ENCODE data around the gene TCEAL3. TPM values are rescaled to one million over a fixed set of nuclear protein-coding genes. Genes with fewer than 3 reads are reported as not detected.
"Not testable (repeated sequence)": the region's sequence is repeated elsewhere in the genome, so short reads cannot be mapped to it uniquely, and the experiment has no call there.

The TCEAL3 gene
- total RNA-seq, 1 experiment from 2014 or later, result 1.0 TPM

DNA sequence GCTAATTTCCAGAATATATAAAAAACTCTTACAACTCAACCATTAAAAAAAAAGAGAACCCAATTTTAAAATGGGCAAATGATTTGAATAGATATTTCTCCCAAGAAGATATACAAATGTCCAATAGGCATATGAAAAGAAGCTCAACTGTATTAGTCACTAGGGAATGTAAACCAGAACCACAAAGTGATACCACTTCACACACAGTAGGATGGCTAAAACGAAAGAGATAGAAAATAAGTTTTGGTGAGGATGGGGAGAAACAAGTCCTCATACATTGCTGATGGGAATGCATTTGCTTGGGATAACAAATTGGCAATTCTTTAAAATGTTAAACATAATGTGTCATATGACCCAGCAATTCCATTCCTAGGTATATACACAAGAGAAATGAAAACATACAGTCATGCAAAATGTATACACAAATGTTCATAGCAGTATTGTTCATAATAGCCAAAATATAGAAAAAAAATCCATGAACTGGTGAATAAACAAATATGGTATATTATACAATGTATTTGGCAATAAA lies 5.7 kb downstream of the TCEAL3 start:
- Histone ChIP-seq H3K36me3 (no peaks in the 10 kb centered on the region; the same call in none of the 2 replicates), H3K27me3 (no peaks in the 10 kb centered on the region), H3K4me3 (no peak overlapping the region), H3K9me3 (no peaks in the 10 kb centered on the region)
- DNase-seq, result no peak

DNA sequence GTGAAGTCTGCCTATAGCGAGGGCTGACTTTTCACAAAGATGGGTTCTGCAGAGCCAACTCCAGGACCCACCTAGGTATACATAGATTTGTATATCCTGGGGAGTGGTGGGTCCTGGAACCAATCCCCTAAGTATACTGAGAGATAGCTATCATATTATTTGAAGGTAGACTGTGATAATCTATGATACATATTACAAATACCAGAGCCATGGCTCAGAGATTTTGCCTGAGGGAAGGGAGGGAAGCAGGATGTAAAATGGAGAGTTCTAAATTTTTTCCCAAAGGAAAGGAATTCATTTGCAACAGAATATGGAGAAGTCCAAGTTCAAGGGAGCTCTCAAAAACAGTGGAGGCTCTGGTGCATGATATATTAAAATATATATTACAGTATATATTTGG lies 7.2 kb downstream of the TCEAL3 start:
- no peaks in the 10 kb centered on the region for H3K27me3 ChIP-seq
- DNase-seq, result no peak
- H3K9me3 ChIP-seq, result peaks cover 2% of the 10 kb centered on the region; the same call in 1 of the 2 replicates
- H3K36me3 ChIP-seq, result no peaks in the 10 kb centered on the region; the same call in none of the 2 replicates
- no peak overlapping the region for H3K4me3 ChIP-seq

DNA sequence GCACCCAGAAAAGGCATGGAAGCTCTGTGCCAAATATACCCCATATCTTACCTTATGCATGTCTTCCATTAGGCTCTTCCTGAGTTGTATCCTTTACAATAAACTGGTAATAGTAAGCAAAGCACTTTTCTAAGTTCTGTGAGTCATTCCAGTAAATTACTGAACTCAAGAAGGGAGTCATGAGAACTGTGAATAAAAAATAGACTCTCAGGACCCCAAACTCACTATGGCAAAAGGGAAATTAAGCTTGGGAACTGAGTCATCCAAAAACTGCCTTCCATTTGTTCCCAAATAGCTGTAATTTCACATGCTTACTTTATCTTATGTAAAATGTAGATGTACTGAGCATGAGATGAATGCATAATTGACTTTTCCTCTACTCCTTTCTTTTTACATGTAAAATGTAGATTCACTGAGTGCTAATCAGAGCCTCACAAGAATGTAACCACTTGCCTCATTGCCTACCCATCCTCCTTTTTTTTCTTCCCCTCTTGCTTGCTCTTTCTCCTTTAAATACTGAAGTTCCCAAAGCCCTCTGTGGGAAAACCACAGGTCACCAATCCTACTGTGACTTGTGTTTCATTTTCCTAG lies 8.1 kb downstream of the TCEAL3 start:
- Histone ChIP-seq H3K36me3 (no peaks in the 10 kb centered on the region; the same call in none of the 2 replicates), H3K4me3 (no peak overlapping the region), H3K9me3 (peaks cover 2% of the 10 kb centered on the region; the same call in 1 of the 2 replicates), H3K27me3 (no peaks in the 10 kb centered on the region)
- no peak for DNase-seq

DNA sequence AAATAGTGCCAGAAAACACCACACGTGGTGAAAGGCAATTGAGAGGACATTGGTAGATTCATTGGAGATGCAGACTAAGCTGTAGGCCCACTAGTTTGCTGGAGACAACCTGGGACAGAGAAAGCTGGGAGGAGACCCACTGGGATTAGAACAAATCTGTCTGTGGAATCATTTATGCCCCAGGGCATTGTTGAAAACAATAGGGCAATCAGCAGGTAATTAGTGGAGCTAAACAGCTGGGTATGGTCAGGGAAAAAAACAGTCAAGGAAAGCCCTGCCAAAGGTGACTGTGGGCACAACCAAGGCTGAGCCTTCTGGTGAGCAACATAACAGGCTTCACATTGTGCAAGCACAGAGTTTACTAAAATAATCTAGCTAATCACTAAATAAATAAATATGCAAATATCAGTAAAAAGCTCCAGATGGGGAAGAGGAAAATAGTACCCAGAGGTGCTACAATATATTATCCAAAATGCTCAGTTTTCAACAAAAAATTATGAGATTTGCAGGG lies 9.0 kb downstream of the TCEAL3 start:
- Histone ChIP-seq H3K36me3 (no peaks in the 10 kb centered on the region; the same call in none of the 2 replicates), H3K27me3 (no peaks in the 10 kb centered on the region), H3K4me3 (no peak overlapping the region), H3K9me3 (peaks cover 2% of the 10 kb centered on the region; the same call in 1 of the 2 replicates)
- DNase-seq, result no peak

DNA sequence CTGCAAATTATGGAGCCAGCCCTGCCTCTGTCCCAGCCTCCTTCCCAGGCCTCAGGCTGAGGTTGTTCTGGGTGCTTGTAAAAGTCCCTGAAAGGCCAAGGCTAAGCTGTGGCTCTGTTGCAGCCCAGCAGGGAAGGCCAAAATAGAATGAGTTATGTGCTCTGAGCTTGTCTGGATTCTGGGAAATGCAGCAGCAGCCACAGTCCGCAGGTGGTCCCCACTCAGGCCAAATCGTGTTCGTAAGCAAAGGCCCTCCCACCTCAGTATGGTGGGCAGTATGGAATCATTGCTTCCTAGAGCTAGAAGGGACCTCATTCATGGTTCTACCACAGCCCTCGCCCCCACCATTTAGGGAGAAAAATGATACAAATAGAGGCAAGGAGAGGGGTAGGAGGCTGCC lies 16.3 kb downstream of the TCEAL3 start:
- Histone ChIP-seq H3K9me3 (no peaks in the 10 kb centered on the region), H3K36me3 (no peaks in the 10 kb centered on the region; the same call in none of the 2 replicates), H3K4me3 (no peak overlapping the region), H3K27me3 (no peaks in the 10 kb centered on the region)
- no peak for DNase-seq

DNA sequence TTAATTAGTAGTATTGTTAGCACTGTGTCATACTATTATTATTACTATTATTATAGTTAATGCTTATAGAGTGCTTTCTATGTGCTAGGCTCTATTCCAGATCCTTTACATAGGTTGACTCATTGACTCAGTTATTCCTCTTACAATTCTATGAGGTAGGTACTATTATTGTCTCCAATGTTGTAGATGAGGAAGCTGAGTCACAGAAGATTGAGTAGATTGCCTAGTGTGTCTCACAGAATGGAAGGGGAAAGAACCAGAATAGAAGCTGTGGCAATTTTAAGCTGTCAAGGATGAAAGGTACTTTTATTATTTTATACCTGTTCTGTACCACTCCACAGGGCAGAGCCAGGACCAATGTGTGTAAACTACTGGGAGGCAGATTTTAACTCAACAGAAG lies 19.1 kb downstream of the TCEAL3 start:
- no peak for DNase-seq
- H3K36me3 ChIP-seq, result peaks cover 3% of the 10 kb centered on the region
- H3K27me3 ChIP-seq, result no peaks in the 10 kb centered on the region
- H3K4me3 ChIP-seq, result no peak overlapping the region
- H3K9me3 ChIP-seq, result no peaks in the 10 kb centered on the region

DNA sequence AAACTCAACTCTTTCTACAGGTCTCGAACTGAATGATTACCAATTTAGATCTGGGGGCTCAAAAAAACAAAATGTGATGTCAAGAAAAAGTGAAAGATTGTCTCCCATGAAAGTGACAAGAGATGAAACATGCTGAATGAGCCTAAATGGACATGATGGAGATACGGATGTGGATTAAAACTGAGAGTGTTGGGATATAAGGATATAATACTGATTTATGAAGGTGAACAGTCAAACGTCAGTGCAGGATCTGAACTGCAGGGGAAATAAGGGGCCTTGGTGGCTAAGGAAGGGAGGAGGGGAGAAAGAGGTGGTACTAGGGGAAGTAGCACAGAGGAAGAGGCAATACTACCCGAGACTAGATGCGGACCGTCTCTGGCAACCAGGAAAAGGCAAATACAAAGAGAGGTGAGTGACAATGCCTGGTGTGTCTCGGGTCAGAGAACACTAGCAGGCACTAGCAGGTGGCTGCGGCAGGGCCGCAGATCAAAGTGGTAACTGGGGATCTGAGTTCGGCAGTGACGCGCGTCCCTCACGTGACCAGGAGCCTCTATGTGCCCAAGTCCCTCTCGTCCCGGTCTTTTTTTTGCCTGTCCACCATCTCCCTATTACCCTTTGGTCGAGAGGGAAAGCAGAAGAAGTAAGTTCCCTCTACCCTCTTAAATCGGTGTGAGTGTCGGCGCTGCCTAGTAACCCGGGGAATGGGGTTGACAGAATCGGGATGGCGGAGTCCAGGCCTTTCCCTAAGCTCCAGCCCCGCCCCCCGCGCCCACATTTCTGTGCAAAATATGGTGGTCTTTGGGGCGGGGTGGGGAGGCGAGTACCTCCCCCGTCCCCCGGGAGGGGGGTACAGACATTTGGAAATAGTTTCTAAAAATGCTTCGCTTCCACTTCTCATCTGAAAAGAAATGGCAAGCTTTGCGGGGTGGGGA lies 20.9 kb downstream of the TCEAL3 start, which contains the start of gene TCEAL1:
Gene TCEAL1, plus strand, starts transcription at position 590 of the 932 bp plus-strand sequence. CDS start 942 bp downstream, outside the sequence.
- Histone ChIP-seq H3K27me3 (no peaks in the 10 kb centered on the region), H3K4me3 (peak within 1 kb of the TSS; percentile 63), H3K9me3 (no peaks in the 10 kb centered on the region), H3K36me3 (peaks cover 3% of the 10 kb centered on the region)
- DNase-seq, result peak; percentile 44

DNA sequence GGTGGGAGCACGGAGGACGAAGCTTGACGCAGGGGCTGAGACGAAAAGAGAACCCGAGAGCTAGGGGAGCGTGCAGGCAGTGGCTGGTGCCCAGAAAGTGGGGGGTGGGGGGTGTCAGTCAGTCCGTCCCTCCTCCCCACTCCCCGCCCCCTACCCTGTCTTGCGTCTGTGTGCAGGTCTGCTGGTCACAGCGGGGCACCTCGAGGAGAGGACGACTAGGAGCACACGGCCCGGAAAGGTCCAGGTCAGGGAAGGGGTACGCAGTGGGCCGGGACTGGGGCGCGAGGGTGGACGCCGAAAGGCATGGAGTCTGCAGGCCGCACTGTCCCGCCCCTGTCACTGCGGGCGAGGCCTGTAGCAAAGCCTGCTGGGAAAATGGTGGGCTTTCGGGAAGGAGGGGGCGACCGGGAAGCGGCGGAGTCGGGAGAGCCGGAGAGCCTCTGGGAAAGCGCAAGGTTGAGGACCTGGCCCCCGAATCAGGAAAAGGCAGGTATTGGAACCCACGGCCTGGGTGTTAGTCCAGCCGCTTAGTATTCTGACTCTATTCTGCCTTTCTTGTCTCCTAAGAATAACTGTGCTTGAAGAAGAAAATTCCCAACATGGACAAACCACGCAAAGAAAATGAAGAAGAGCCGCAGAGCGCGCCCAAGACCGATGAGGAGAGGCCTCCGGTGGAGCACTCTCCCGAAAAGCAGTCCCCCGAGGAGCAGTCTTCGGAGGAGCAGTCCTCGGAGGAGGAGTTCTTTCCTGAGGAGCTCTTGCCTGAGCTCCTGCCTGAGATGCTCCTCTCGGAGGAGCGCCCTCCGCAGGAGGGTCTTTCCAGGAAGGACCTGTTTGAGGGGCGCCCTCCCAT lies 21.8 kb downstream of the TCEAL3 start:
- peak; percentile 74 for DNase-seq
- Histone ChIP-seq H3K36me3 (peaks cover 3% of the 10 kb centered on the region), H3K27me3 (no peaks in the 10 kb centered on the region), H3K4me3 (peak overlapping the region; percentile 63), H3K9me3 (no peaks in the 10 kb centered on the region)

DNA sequence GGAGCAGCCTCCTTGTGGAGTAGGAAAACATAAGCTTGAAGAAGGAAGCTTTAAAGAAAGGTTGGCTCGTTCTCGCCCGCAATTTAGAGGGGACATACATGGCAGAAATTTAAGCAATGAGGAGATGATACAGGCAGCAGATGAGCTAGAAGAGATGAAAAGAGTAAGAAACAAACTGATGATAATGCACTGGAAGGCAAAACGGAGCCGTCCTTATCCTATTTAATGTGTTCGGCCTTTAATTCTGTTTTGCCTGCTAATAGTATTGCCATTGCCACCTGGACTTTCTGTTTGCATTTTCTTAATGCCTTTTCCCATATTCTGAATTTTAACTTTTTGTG lies 22.4 kb downstream of the TCEAL3 start:
- no peak for DNase-seq
- H3K27me3 ChIP-seq, result no peaks in the 10 kb centered on the region
- H3K9me3 ChIP-seq, result no peaks in the 10 kb centered on the region
- H3K4me3 ChIP-seq, result peak overlapping the region; percentile 63
- H3K36me3 ChIP-seq, result peaks cover 3% of the 10 kb centered on the region

DNA sequence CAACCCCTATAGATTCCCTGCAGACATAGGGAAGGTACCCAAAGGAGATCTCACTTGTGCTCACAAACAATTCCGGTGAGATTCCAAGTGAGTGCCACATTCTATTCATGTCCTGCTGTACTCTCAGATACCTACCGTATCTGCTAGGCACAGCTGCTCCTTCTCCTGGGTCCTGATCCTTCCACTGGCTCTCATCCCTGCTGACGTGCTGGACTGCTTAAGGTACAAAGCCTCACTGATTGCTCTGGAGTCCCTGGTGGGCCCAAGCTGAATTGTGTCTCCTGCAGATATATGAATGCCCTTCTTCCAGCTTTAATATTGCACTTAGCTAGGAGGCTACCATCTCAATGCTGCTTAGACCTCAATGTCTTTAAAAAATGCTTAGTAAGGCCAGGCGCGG lies 23.4 kb downstream of the TCEAL3 start:
- no peak for DNase-seq
- Histone ChIP-seq H3K4me3 (no peak overlapping the region), H3K9me3 (no peaks in the 10 kb centered on the region), H3K36me3 (peaks cover 3% of the 10 kb centered on the region), H3K27me3 (no peaks in the 10 kb centered on the region)

DNA sequence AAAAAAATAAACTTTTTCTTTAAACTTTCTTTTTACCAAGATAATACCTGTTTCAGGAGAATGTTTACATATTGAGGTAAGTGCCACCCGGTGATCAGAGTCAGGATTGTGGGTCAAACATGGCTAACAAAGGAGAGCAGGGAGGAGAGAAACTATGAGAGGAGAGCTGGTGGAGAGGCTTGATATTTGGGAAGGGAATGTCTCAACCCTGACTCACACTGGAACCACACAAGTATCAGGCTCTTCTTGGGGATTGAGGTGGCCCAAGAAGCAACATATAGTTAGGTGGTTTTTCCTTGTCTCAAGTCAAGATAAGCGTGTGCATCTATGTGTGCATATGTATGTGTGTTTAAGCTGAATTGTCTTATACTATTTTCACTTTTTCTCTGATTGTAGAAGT lies 27.7 kb downstream of the TCEAL3 start:
- H3K9me3 ChIP-seq, result no peaks in the 10 kb centered on the region
- DNase-seq, result no peak
- H3K4me3 ChIP-seq, result no peak overlapping the region
- no peaks in the 10 kb centered on the region for H3K27me3 ChIP-seq
- peaks cover 3% of the 10 kb centered on the region for H3K36me3 ChIP-seq

DNA sequence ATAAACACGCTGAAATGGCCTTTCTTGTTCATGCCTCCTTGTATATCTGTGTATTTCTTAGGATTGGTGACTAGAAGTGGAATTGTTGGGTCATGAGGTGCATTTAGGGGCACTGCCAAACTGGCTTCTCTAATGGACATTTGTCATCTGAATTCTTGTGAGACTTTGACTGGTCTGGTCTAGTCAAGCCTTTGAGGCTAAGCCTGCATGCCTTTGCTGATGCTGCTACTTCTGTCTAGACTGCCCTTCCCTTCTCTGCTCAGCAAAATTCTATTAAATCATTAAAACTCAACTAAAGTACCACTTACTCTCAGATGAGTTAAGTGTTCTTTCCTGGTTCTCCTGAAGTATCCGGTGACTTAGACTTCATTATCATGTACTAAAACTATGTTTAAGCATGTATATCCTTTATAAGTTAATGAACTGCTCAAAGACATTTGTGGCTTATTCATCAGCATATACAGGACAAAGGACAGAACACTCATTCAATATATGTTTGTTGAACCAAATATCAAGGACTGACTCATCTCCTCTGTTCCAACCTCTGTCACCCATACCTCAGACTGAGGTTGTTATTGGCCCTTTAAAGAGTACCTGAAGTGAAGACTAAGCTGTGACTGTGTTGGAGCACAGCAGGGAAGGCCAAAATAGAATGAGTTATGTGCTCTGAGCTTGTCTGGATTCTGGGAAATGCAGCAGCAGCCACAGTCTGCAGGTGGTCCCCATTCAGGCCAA lies 30.0 kb downstream of the TCEAL3 start:
- H3K9me3 ChIP-seq, result no peaks in the 10 kb centered on the region
- no peaks in the 10 kb centered on the region for H3K27me3 ChIP-seq
- no peaks in the 10 kb centered on the region for H3K36me3 ChIP-seq
- no peak overlapping the region for H3K4me3 ChIP-seq
- no peak for DNase-seq

DNA sequence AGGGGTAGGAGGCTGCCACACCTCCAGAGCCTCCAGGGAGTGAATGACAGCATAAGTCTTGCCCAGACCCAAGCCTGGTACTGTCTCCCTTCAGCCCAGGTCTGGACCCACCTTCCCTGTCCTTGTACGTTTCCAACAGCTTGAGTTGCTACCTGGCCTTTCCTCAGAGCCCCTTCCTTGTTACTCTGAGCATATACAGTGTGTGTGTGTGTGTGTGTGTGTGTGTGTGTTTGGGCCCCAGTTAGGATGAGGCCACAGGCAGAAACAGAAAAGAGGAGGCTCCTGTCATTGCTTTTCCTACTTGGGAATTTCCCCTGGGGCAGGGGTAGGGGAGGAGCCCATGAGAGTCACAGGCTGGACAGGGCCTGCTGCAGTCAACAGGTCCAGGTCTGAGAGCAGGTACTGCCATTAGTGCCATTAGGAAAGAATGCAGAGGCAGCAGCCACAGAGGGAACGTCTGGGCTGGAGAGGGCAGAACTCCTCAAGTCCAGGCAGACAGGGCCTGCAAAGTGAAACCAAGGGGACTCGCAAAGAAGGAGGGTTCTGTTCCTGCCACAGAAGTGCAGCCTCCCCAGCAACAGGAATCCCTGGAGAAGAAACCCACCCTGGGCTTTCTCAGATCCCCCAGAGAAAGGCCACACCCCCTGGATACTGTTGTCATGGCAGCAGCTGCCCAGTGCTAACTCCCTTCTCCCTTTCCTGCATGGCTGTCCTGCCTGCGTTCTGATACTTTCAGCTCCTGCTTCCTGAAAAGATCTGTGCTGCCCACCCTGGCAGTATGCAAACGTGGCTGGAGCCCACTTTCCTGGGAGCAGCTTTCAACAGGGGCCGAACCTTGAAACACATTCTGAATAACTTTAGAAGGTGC lies 30.9 kb downstream of the TCEAL3 start:
- H3K4me3 ChIP-seq, H3K36me3 ChIP-seq, H3K27me3 ChIP-seq, DNase-seq, H3K9me3 ChIP-seq: not testable (repeated sequence)

DNA sequence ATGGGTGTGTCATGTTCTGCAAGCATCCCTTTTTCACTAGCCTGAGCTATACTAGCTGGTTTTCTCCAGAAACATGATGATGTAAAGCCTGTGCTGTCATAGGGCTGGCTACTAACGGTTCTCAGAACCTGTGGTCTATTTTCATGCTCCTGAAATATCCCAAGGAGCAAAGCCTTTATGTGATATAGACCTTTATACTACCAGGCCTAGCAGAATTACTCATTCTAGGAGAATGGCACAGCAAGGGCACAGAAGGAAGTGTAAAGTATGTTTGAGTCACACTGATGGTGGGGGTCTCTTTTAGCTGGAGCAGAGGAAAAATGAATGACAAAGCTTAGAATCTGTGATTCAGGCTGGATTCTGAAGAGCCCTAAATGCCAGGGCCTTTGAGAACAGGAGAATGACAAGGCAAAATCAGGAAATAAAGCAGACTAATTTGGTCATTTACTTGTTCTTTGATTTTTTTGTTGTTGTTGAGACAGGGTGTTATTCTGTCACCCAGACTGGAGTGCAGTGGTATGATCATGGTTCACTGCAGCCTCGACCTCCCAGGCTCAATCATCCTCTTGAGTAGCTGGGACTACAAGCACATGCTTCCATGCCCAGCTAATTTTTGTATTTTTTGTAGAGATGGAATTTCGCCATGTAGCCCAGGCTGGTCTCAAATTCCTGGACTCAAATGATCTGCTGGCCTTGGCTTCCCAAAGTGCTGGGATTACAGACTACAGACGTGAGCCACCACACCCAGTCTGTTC lies 32.8 kb downstream of the TCEAL3 start:
- Histone ChIP-seq H3K9me3 (no peaks in the 10 kb centered on the region), H3K36me3 (no peaks in the 10 kb centered on the region), H3K27me3 (no peaks in the 10 kb centered on the region), H3K4me3 (no peak overlapping the region)
- DNase-seq, result no peak

Measured in MG63 (cell line).